ENCODE results near the gene ORC5. TPM values are rescaled to one million over a fixed set of nuclear protein-coding genes. Genes with fewer than 3 reads are reported as not detected.
"Not testable (repeated sequence)": the region's sequence is repeated elsewhere in the genome, so short reads cannot be mapped to it uniquely, and the experiment has no call there.

ORC5 gene
- polyA plus RNA-seq, 3 donors, result 24.4 to 26.5 (median 25.3) TPM

GRCh38 chr7:104207348-104207730 is 474 bp downstream of the ORC5 start:
- peak; percentile 20 for DNase-seq

GRCh38 chr7:104206841-104207240 is 972 bp downstream of the ORC5 start:
- DNase-seq, result no peak

- DNase-seq, result no peak
These were observed 9.0 kb downstream of the ORC5 start for GRCh38 chr7:104198673-104199278.

- DNase-seq, result no peak
These were observed 11.7 kb downstream of the ORC5 start for GRCh38 chr7:104196161-104196560.

GRCh38 chr7:104192434-104192833 is 15.4 kb downstream of the ORC5 start:
- no peak for DNase-seq

GRCh38 chr7:104185346-104185745 is 22.5 kb downstream of the ORC5 start:
- DNase-seq, result no peak

- no peak for DNase-seq
These were observed 28.6 kb downstream of the ORC5 start for GRCh38 chr7:104179178-104179577.

- not testable (repeated sequence) for DNase-seq
These were observed 30.2 kb downstream of the ORC5 start for GRCh38 chr7:104177565-104178083.

- DNase-seq, result no peak
These were observed 31.5 kb downstream of the ORC5 start for GRCh38 chr7:104176332-104176731.

- no peak for DNase-seq
These were observed 32.3 kb downstream of the ORC5 start for GRCh38 chr7:104175361-104175984.

- no peak for DNase-seq
These were observed 33.0 kb downstream of the ORC5 start for GRCh38 chr7:104174798-104175197.

GRCh38 chr7:104162081-104162480 is 45.7 kb downstream of the ORC5 start:
- no peak for DNase-seq

GRCh38 chr7:104161244-104161643 is 46.6 kb downstream of the ORC5 start:
- DNase-seq, result no peak

GRCh38 chr7:104160375-104160774 is 47.4 kb downstream of the ORC5 start:
- DNase-seq, result peak; percentile 19

GRCh38 chr7:104156842-104157277 is 51.0 kb downstream of the ORC5 start:
- DNase-seq, result peak; percentile 7

GRCh38 chr7:104153287-104153686 is 54.5 kb downstream of the ORC5 start:
- no peak for DNase-seq

GRCh38 chr7:104152468-104152867 is 55.3 kb downstream of the ORC5 start:
- DNase-seq, result no peak

- no peak for DNase-seq
These were observed 57.3 kb downstream of the ORC5 start for GRCh38 chr7:104150470-104150869.

GRCh38 chr7:104149822-104150221 is 58.0 kb downstream of the ORC5 start:
- DNase-seq, result no peak

- no peak for DNase-seq
These were observed 65.7 kb downstream of the ORC5 start for GRCh38 chr7:104142147-104142546.

GRCh38 chr7:104137971-104138370 is 69.8 kb downstream of the ORC5 start:
- no peak for DNase-seq

- DNase-seq, result no peak
These were observed 70.3 kb downstream of the ORC5 start for GRCh38 chr7:104137511-104137910.

- no peak for DNase-seq
These were observed 70.8 kb downstream of the ORC5 start for GRCh38 chr7:104136981-104137380.

GRCh38 chr7:104136561-104136960 is 71.3 kb downstream of the ORC5 start:
- DNase-seq, result no peak

Measured in renal pelvis (tissue), 4 donors.